ENCODE measurements around the gene NIF3L1.

NIF3L1 gene

GRCh38 chr2:200888704-200889625 lies at the start of gene NIF3L1, which contains the start of gene PPIL3:
NIF3L1 (plus strand) TSS chr2:200889371; CDS start chr2:200891944, 2,573 bp downstream.
PPIL3 (minus strand) TSS chr2:200889077; CDS start chr2:200887615, 1,462 bp downstream.
- DNase-seq (ENCODE audit: low read depth in 2 of 3, low spot score in 2 of 3): peak; percentile 93 to 98 (median 94)

- DNase-seq (ENCODE audit: low read depth in 2 of 3, low spot score in 2 of 3): no peak
Measured at GRCh38 chr2:200839513-200839912, 49.7 kb upstream of the NIF3L1 start.

GRCh38 chr2:200843993-200844948 lies 44.9 kb upstream of the NIF3L1 start:
- DNase-seq (ENCODE audit: low read depth in 2 of 3, low spot score in 2 of 3): no peak

- DNase-seq (ENCODE audit: low read depth in 2 of 3, low spot score in 2 of 3): no peak
Measured at GRCh38 chr2:200845194-200845593, 44.0 kb upstream of the NIF3L1 start.

- DNase-seq (ENCODE audit: low read depth in 2 of 3, low spot score in 2 of 3): no peak
Measured at GRCh38 chr2:200845669-200846325, 43.4 kb upstream of the NIF3L1 start.

GRCh38 chr2:200847269-200847668 lies 41.9 kb upstream of the NIF3L1 start:
- no peak for DNase-seq (ENCODE audit: low read depth in 2 of 3, low spot score in 2 of 3)

- no peak for DNase-seq (ENCODE audit: low read depth in 2 of 3, low spot score in 2 of 3)
Measured at GRCh38 chr2:200847939-200848338, 41.2 kb upstream of the NIF3L1 start.

GRCh38 chr2:200850512-200851256 lies 38.5 kb upstream of the NIF3L1 start:
- DNase-seq (ENCODE audit: low read depth in 2 of 3, low spot score in 2 of 3): no peak

- DNase-seq (ENCODE audit: low read depth in 2 of 3, low spot score in 2 of 3): no peak
Measured at GRCh38 chr2:200851398-200852248, 37.5 kb upstream of the NIF3L1 start.

GRCh38 chr2:200852605-200853004 lies 36.6 kb upstream of the NIF3L1 start:
- no peak for DNase-seq (ENCODE audit: low read depth in 2 of 3, low spot score in 2 of 3)

- DNase-seq (ENCODE audit: low read depth in 2 of 3, low spot score in 2 of 3): no peak
Measured at GRCh38 chr2:200856806-200857205, 32.4 kb upstream of the NIF3L1 start.

GRCh38 chr2:200860092-200860795 lies 28.9 kb upstream of the NIF3L1 start:
- DNase-seq (ENCODE audit: low read depth in 2 of 3, low spot score in 2 of 3): no peak

- DNase-seq (ENCODE audit: low read depth in 2 of 3, low spot score in 2 of 3): no peak
Measured at GRCh38 chr2:200861617-200862155, 27.5 kb upstream of the NIF3L1 start.

- DNase-seq (ENCODE audit: low read depth in 2 of 3, low spot score in 2 of 3): peak in 1 of 3 experiments; percentile 42
Measured at GRCh38 chr2:200862532-200863000, 26.6 kb upstream of the NIF3L1 start.

GRCh38 chr2:200863782-200864175 lies 25.4 kb upstream of the NIF3L1 start:
- no peak for DNase-seq (ENCODE audit: low read depth in 2 of 3, low spot score in 2 of 3)

GRCh38 chr2:200864176-200865034 lies 24.8 kb upstream of the NIF3L1 start, which contains the start of gene CLK1:
CLK1 (minus strand) TSS chr2:200864658; CDS start chr2:200861862, 2,796 bp downstream.
- peak; percentile 88 to 95 (median 90) for DNase-seq (ENCODE audit: low read depth in 2 of 3, low spot score in 2 of 3)

GRCh38 chr2:200869014-200869413 lies 20.2 kb upstream of the NIF3L1 start:
- DNase-seq (ENCODE audit: low read depth in 2 of 3, low spot score in 2 of 3): no peak
